ENCODE measurements around the gene CFDP1. TPM values are rescaled to one million over a fixed set of nuclear protein-coding genes. Genes with fewer than 3 reads are reported as not detected.

The CFDP1 gene
- total RNA-seq, 2 donors from 2014 or later, result 88.7 to 117 TPM

DNA sequence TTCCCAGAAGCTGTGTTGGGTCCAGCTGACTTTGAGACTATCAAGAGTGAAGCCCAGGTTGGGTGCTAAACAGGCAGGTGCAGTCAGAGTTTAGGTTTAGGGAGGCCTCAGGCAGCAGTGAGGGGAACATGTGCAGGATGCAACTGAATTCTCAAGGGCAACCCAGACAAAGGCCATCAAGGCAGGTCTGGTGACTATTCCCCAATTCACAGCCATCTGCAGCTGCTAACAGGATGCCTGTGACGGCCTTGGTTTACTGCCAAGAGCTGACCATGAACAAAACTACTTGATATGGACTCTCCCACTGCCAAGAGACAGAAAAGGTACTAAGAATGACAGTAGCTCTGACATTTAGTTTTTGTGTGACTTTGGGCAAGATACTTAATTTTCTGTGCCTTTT, 136.7 kb downstream of the CFDP1 start:
- H3K4me1 Mint-ChIP-seq, result no peaks in the 10 kb centered on the region
- H3K27me3 Mint-ChIP-seq (ENCODE audit: insufficient read depth), result no peaks in the 10 kb centered on the region
- 93 to 100% methylated on average over 1 of the region's 1 CpG for WGBS, 2 experiments (ENCODE audit: insufficient coverage in 1 of 2, insufficient read length in 1 of 2)
- TF ChIP-seq, protein P1, sequence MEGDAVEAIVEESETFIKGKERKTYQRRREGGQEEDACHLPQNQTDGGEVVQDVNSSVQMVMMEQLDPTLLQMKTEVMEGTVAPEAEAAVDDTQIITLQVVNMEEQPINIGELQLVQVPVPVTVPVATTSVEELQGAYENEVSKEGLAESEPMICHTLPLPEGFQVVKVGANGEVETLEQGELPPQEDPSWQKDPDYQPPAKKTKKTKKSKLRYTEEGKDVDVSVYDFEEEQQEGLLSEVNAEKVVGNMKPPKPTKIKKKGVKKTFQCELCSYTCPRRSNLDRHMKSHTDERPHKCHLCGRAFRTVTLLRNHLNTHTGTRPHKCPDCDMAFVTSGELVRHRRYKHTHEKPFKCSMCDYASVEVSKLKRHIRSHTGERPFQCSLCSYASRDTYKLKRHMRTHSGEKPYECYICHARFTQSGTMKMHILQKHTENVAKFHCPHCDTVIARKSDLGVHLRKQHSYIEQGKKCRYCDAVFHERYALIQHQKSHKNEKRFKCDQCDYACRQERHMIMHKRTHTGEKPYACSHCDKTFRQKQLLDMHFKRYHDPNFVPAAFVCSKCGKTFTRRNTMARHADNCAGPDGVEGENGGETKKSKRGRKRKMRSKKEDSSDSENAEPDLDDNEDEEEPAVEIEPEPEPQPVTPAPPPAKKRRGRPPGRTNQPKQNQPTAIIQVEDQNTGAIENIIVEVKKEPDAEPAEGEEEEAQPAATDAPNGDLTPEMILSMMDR (conservative IDR thresholded peaks at IDR 0.05), result no peak
- H3K27ac Mint-ChIP-seq, result no peak overlapping the region
- no peaks in the 10 kb centered on the region for H3K9me3 Mint-ChIP-seq
- no peak overlapping the region for H3K27ac ChIP-seq (ENCODE audit: low read depth, low read length)
- no peaks in the 10 kb centered on the region for H3K9me3 ChIP-seq (ENCODE audit: control insufficient read depth, low read length)
- DNase-seq, result no peak
- no peak overlapping the region for H3K4me3 ChIP-seq (ENCODE audit: low read length)
- H3K9ac ChIP-seq (ENCODE audit: extremely low read depth, low read length, poor library complexity, severe bottlenecking), result no peak overlapping the region
- no peak overlapping the region for H3K4me3 Mint-ChIP-seq
- H3K4me1 ChIP-seq (ENCODE audit: control insufficient read depth, insufficient read depth, low read length), result no peaks in the 10 kb centered on the region
- peaks cover 56% of the 10 kb centered on the region for H3K36me3 ChIP-seq (ENCODE audit: control insufficient read depth, insufficient read depth, low read length)
- H3K36me3 Mint-ChIP-seq (ENCODE audit: low read depth), result peaks cover 53% of the 10 kb centered on the region
- no peaks in the 10 kb centered on the region for H3K27me3 ChIP-seq (ENCODE audit: control insufficient read depth, insufficient read depth, low read length, poor library complexity, severe bottlenecking)

DNA sequence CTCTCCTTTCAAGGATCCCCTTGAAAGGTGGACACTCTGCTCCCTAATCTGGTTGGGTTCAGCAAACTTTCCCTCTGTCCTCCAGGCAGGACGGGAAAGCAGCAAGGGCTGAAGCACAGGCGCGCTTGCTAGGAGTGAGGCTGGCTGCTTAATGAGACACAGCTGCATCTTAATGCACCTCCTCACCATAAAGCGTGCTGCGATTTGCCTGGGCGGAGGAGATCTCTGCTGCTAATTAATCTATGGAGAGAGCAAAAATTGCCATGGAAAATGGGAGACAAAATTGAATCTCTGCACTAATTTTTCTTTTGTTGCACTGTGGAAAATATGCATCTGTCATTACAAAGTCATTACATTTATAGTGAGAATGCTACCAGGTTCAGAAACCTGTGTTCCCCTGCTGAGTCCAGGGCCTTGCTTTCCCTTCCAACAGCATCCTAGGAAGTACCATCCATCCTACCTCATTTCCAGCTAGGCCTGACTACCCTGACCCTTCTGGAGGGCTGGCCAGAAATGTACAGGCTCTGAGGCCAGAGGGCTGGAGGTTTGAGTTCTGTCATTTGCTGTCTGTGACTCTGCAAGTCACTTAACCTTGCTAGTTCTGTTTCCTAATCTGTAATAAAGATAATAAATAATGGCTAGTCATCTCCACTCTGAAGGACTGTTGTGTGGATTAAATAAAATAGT, 138.4 kb downstream of the CFDP1 start:
- no peaks in the 10 kb centered on the region for H3K4me1 ChIP-seq (ENCODE audit: control insufficient read depth, insufficient read depth, low read length)
- TF ChIP-seq, protein P1 (conservative IDR thresholded peaks at IDR 0.05), result no peak
- Mint-ChIP-seq H3K36me3 (ENCODE audit: low read depth) (peaks cover 47% of the 10 kb centered on the region), H3K27me3 (ENCODE audit: insufficient read depth) (no peaks in the 10 kb centered on the region), H3K27ac (no peak overlapping the region), H3K4me1 (no peaks in the 10 kb centered on the region), H3K4me3 (no peak overlapping the region), H3K9me3 (no peaks in the 10 kb centered on the region)
- DNase-seq, result no peak
- no peaks in the 10 kb centered on the region for H3K9me3 ChIP-seq (ENCODE audit: control insufficient read depth, low read length)
- 99 to 100% methylated on average over 3 to 6 of the region's 6 CpGs for WGBS, 2 experiments (ENCODE audit: insufficient coverage in 1 of 2, insufficient read length in 1 of 2)
- no peak overlapping the region for H3K9ac ChIP-seq (ENCODE audit: extremely low read depth, low read length, poor library complexity, severe bottlenecking)
- H3K4me3 ChIP-seq (ENCODE audit: low read length), result no peak overlapping the region
- peaks cover 54% of the 10 kb centered on the region for H3K36me3 ChIP-seq (ENCODE audit: control insufficient read depth, insufficient read depth, low read length)
- H3K27me3 ChIP-seq (ENCODE audit: control insufficient read depth, insufficient read depth, low read length, poor library complexity, severe bottlenecking), result no peaks in the 10 kb centered on the region
- no peak overlapping the region for H3K27ac ChIP-seq (ENCODE audit: low read depth, low read length)

DNA sequence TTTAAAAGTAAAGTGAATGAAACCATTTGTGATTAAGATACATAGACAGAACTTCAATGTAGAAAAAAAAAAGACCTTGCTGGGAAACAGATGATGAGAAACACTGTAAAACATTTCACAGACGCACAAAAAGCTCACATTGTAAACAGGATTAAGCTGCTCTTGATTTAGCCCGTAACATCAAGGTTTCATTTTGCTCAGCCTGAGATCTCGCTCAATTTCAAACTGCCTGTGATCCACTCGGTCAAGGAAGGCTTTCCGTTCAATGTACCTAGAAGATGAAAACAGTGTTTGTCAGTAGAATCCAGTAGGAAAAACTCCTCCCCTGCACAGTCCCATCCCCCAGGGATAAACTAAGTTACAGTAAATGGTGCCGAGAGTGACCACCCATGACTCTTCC, 139.5 kb downstream of the CFDP1 start:
- H3K27ac ChIP-seq (ENCODE audit: low read depth, low read length), result no peak overlapping the region
- H3K4me3 Mint-ChIP-seq, result no peak overlapping the region
- no peaks in the 10 kb centered on the region for H3K27me3 Mint-ChIP-seq (ENCODE audit: insufficient read depth)
- H3K9ac ChIP-seq (ENCODE audit: extremely low read depth, low read length, poor library complexity, severe bottlenecking), result no peak overlapping the region
- TF ChIP-seq, protein P1 (conservative IDR thresholded peaks at IDR 0.05), result no peak
- 82 to 92% methylated on average over 5 to 6 of the region's 6 CpGs for WGBS, 2 experiments (ENCODE audit: insufficient coverage in 1 of 2, insufficient read length in 1 of 2)
- no peak for DNase-seq
- H3K36me3 ChIP-seq (ENCODE audit: control insufficient read depth, insufficient read depth, low read length), result peaks cover 57% of the 10 kb centered on the region
- no peaks in the 10 kb centered on the region for H3K27me3 ChIP-seq (ENCODE audit: control insufficient read depth, insufficient read depth, low read length, poor library complexity, severe bottlenecking)
- no peaks in the 10 kb centered on the region for H3K9me3 ChIP-seq (ENCODE audit: control insufficient read depth, low read length)
- H3K27ac Mint-ChIP-seq, result no peak overlapping the region
- H3K4me1 ChIP-seq (ENCODE audit: control insufficient read depth, insufficient read depth, low read length), result no peaks in the 10 kb centered on the region
- H3K9me3 Mint-ChIP-seq, result no peaks in the 10 kb centered on the region
- peaks cover 3% of the 10 kb centered on the region for H3K4me1 Mint-ChIP-seq
- H3K4me3 ChIP-seq (ENCODE audit: low read length), result no peak overlapping the region
- peaks cover 39% of the 10 kb centered on the region for H3K36me3 Mint-ChIP-seq (ENCODE audit: low read depth)

All from endodermal cell (in vitro differentiated cells).